Panc1 (cell line): Measurements from ENCODE around the gene MIEN1. TPM values are rescaled to one million over a fixed set of nuclear protein-coding genes. Genes with fewer than 3 reads are reported as not detected.

Source experiments
- ATAC-seq: fragments of 200-7000 bp; cut with Tn5 transposase; 2 replicates; pipeline ENCODE4 v1.9.1; 2020; ENCODE audit warnings: mild to moderate bottlenecking, moderate library complexity
- BruUV-seq: library from RNA; stranded (reverse); fragments of 400-500 nt; replicated peaks from 2 replicates; lab custom pipeline; 2021; lab: Mats Ljungman, UMichigan
- CTCF ChIA-PET: fragments of 300-600 bp; sonication (Branson Sonifier 250); formaldehyde crosslinking; loops from one replicate; lab custom pipeline; 2022; ENCODE audit warnings: antibody characterized with exemption; lab: Charles Lee
- POLR2A ChIA-PET: fragments of 300-600 bp; sonication (Branson Sonifier 250); formaldehyde crosslinking; loops from one replicate; lab custom pipeline; 2022; ENCODE audit warnings: antibody characterized with exemption; lab: Charles Lee
- DNase-seq: peaks from one replicate; pipeline ENCODE4 v3.0.0-alpha.2; 2010; ENCODE audit warnings: low read depth, low spot score
- H3K27ac ChIP-seq: 2 replicates; pipeline ENCODE4 v1.5.1; 2011; ENCODE audit warnings: mild to moderate bottlenecking, low read length, inconsistent platforms
- H3K27me3 ChIP-seq: fragments of 200-500 bp; sonication (Bioruptor generic); 2 replicates; pipeline ENCODE4 v1.6.0; 2014; ENCODE audit warnings: low read length, inconsistent platforms; ENCODE audit not compliant: control insufficient read depth, insufficient read depth
- H3K36me3 ChIP-seq: fragments of 200-500 bp; sonication (Bioruptor generic); 2 replicates; pipeline ENCODE4 v1.5.1; 2014; ENCODE audit warnings: inconsistent platforms, mild to moderate bottlenecking, low read length, moderate library complexity; ENCODE audit not compliant: control insufficient read depth, insufficient read depth
- H3K4me1 ChIP-seq: 2 replicates; pipeline ENCODE4 v1.5.1; 2011; ENCODE audit warnings: inconsistent platforms, mild to moderate bottlenecking, low read length, moderate library complexity; ENCODE audit not compliant: control insufficient read depth, insufficient read depth
- H3K4me3 ChIP-seq, 2 experiments: 2 replicates each; pipeline ENCODE4 v1.5.1; 2011 to 2012; ENCODE audit warnings: low read depth in 2 of 2, low read length in 2 of 2, mild to moderate bottlenecking in 2 of 2, inconsistent platforms in 1 of 2, moderate library complexity in 1 of 2
- H3K9me3 ChIP-seq: fragments of 200-500 bp; sonication (Bioruptor generic); 2 replicates; pipeline ENCODE4 v1.5.1; 2014; ENCODE audit warnings: low read depth, mild to moderate bottlenecking, inconsistent platforms, low read length, moderate library complexity; ENCODE audit not compliant: control insufficient read depth, insufficient read depth
- POLR2AphosphoS5 ChIP-seq: IDR thresholded peaks from 2 replicates; pipeline ENCODE4 v1.6.1; 2012; ENCODE audit warnings: mild to moderate bottlenecking, low read depth, low read length, moderate library complexity
- SIN3A ChIP-seq: IDR thresholded peaks from 2 replicates; pipeline ENCODE4 v1.6.1; 2012; ENCODE audit warnings: low read depth, mild to moderate bottlenecking, low read length, moderate library complexity, borderline replicate concordance; ENCODE audit not compliant: insufficient read depth
- TCF7L2 ChIP-seq: IDR thresholded peaks from 2 replicates; pipeline ENCODE4 v1.6.1; 2011; ENCODE audit warnings: mild to moderate bottlenecking, low read depth, low read length, inconsistent platforms
- in situ Hi-C: cut with HindIII; loops from 2 replicates; pipeline ENCODE4 v1.10.0; 2016; ENCODE audit warnings: low sequenced_read_pairs, low pct_unique_long_range_greater_than_20kb
- intact Hi-C: fragments of 100-400 bp; cut with micrococcal nuclease; formaldehyde crosslinking; loops from one replicate; pipeline ENCODE4 v1.10.0; 2022; ENCODE audit not compliant: unreplicated experiment
- total RNA-seq: library from RNA; stranded (reverse); gene quantifications from one replicate; pipeline ENCODE4 v1.2.1, GENCODE V29; 2021; ENCODE audit not compliant: unreplicated experiment
- TF ChIP-seq, protein P1 (sequence below), 2 experiments: IDR thresholded peaks; 2 replicates each; pipeline ENCODE4 v1.6.1; 2011 to 2012; ENCODE audit warnings: low read depth in 2 of 2, control low read depth in 1 of 2, low read length in 1 of 2, mild to moderate bottlenecking in 1 of 2, moderate library complexity in 1 of 2; ENCODE audit not compliant: insufficient read depth in 1 of 2
- TF ChIP-seq, protein P2 (sequence below): fragments of 450-650 bp; IDR thresholded peaks from 2 replicates; pipeline ENCODE4 v1.5.1; 2017; ENCODE audit warnings: mild to moderate bottlenecking

The MIEN1 gene
- total RNA-seq, 1 experiment from 2014 or later: 103 TPM

DNA sequence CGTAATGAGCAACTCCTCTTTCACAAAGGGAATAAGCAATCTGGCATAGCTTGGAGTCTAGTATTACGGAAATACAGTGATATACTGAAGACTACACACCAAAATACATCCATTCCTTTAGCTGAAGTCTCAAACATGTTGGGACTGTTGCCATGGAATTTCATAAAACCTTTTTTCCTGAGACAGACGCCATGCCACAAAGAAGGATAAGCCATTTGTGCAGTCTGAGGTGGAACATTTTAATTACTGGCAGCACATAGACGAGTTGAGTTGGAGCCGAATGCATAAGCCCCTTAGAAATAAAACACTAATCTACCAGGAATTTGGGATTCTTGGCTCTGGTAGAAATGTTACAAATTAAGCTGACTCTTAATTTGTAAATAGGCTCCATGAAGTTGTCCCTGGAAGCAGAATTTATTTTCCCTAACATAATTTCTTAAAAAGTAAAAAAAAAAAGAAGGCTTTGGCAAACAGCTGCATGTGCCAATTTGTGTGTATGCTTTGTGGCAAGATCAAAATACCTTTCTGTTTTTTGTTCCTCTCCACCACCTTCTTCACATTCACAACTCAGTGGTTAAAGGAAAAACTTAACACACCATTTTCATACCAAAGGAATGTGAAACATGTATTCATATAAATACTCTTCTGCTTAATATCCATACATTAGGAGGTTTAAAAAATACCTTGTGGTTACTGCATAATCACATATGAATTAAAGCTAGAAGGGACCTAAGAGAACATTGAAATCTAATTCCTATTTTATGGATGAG is 32.9 kb upstream of the MIEN1 start:
- POLR2A ChIA-PET: interaction anchor here (0.5 kb wide), 1 partner anchor 78 kb away, joined by 7 read pairs; no protein-coding TSS in a partner anchor
- intact Hi-C loops: no loop called here

DNA sequence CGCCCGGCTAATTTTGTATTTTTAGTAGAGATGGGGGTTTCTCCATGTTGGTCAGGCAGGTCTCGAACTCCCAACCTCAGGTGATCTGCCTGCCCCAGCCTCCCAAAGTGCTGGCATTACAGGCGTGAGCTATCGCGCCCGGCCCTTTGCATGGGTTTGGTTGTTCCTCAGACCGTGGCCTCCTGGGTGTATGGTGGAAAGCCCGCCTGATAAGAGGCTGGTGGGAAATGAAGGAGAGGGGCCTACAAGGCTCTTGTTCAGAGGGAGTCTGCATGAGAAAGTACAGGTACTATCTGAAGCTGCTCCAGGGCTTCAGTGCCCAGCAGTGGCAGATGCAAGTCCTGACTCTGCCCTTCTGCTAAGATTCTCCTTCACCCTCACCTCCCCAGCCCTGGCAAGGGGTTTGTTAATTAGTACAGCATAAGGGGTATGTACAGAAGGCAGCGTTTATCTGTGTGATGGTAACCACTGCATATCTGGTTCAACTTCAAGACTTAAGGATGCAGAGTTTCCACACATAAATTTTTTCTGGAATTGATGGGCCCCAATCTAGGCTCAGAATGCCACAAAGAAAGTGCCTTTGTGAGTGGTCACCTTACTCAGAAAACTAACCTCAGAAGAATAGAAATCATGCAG is 31.6 kb upstream of the MIEN1 start:
- intact Hi-C loops (no loop called here), in situ Hi-C loops (no loop called here)
- DNase-seq: no peak
- Histone ChIP-seq H3K4me3 (no peak overlapping the region), H3K27ac (no peak overlapping the region), H3K4me1 (no peaks in the 10 kb centered on the region), H3K9me3 (no peaks in the 10 kb centered on the region), H3K36me3 (no peaks in the 10 kb centered on the region), H3K27me3 (no peaks in the 10 kb centered on the region; the same call in 1 of the 2 replicates)
- CTCF ChIA-PET: no interaction called here
- POLR2A ChIA-PET: no interaction called here
- TF ChIP-seq SIN3A (no peak), TCF7L2 (no peak), POLR2AphosphoS5 (no peak)
- TF ChIP-seq, protein P1, sequence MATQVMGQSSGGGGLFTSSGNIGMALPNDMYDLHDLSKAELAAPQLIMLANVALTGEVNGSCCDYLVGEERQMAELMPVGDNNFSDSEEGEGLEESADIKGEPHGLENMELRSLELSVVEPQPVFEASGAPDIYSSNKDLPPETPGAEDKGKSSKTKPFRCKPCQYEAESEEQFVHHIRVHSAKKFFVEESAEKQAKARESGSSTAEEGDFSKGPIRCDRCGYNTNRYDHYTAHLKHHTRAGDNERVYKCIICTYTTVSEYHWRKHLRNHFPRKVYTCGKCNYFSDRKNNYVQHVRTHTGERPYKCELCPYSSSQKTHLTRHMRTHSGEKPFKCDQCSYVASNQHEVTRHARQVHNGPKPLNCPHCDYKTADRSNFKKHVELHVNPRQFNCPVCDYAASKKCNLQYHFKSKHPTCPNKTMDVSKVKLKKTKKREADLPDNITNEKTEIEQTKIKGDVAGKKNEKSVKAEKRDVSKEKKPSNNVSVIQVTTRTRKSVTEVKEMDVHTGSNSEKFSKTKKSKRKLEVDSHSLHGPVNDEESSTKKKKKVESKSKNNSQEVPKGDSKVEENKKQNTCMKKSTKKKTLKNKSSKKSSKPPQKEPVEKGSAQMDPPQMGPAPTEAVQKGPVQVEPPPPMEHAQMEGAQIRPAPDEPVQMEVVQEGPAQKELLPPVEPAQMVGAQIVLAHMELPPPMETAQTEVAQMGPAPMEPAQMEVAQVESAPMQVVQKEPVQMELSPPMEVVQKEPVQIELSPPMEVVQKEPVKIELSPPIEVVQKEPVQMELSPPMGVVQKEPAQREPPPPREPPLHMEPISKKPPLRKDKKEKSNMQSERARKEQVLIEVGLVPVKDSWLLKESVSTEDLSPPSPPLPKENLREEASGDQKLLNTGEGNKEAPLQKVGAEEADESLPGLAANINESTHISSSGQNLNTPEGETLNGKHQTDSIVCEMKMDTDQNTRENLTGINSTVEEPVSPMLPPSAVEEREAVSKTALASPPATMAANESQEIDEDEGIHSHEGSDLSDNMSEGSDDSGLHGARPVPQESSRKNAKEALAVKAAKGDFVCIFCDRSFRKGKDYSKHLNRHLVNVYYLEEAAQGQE (IDR thresholded peaks at IDR 0.05; ENCODE audit: insufficient read depth in 1 of 2, low read depth in 2 of 2, low read length in 1 of 2): no peak
- TF ChIP-seq, protein P2, sequence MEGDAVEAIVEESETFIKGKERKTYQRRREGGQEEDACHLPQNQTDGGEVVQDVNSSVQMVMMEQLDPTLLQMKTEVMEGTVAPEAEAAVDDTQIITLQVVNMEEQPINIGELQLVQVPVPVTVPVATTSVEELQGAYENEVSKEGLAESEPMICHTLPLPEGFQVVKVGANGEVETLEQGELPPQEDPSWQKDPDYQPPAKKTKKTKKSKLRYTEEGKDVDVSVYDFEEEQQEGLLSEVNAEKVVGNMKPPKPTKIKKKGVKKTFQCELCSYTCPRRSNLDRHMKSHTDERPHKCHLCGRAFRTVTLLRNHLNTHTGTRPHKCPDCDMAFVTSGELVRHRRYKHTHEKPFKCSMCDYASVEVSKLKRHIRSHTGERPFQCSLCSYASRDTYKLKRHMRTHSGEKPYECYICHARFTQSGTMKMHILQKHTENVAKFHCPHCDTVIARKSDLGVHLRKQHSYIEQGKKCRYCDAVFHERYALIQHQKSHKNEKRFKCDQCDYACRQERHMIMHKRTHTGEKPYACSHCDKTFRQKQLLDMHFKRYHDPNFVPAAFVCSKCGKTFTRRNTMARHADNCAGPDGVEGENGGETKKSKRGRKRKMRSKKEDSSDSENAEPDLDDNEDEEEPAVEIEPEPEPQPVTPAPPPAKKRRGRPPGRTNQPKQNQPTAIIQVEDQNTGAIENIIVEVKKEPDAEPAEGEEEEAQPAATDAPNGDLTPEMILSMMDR: no peak
- ATAC-seq: no peak
- no TSS peak for BruUV-seq

More for the DNA sequence above, 32.9 kb upstream of the MIEN1 start:
- DNase-seq: no peak
- no peaks in the 10 kb centered on the region; the same call in 1 of the 2 replicates for H3K27me3 ChIP-seq
- BruUV-seq: no TSS peak
- in situ Hi-C loops: no loop called here
- H3K4me1 ChIP-seq: no peaks in the 10 kb centered on the region
- TF ChIP-seq, protein P1 (IDR thresholded peaks at IDR 0.05; ENCODE audit: insufficient read depth in 1 of 2, low read depth in 2 of 2, low read length in 1 of 2): no peak
- TF ChIP-seq SIN3A (no peak), POLR2AphosphoS5 (no peak), TCF7L2 (no peak)
- TF ChIP-seq, protein P2: no peak
- no peaks in the 10 kb centered on the region for H3K36me3 ChIP-seq
- H3K27ac ChIP-seq: no peak overlapping the region
- no peaks in the 10 kb centered on the region for H3K9me3 ChIP-seq
- CTCF ChIA-PET: no interaction called here
- no peak for ATAC-seq
- no peak overlapping the region for H3K4me3 ChIP-seq
